Natural killer cell treated with Interleukin-12 subunit alpha and Interleukin-12 subunit beta and Interleukin-15 and Interleukin-18, amount 100 ng/mL, for 72 hours (primary cell): ENCODE measurements around the gene LIM2. TPM values are rescaled to one million over a fixed set of nuclear protein-coding genes. Genes with fewer than 3 reads are reported as not detected.
"Not testable (repeated sequence)": the region's sequence is repeated elsewhere in the genome, so short reads cannot be mapped to it uniquely, and the experiment has no call there.

Experiments
- ATAC-seq, 2 donors: fragments of 150-1000 bp; cut with Tn5 transposase in 1 of 2; sonication (Bioruptor Pico), chemical (Tn5 transposase) in 1 of 2; 2 replicates each; pipeline ENCODE4 v1.10.0; 2021
- DNase-seq: peaks from one replicate; pipeline ENCODE4 v3.0.0; 2022; ENCODE audit warnings: low spot score
- H3K27ac Mint-ChIP-seq, 2 donors: 1 replicate in 1 of 2; 2 replicates in 1 of 2; pipeline ENCODE4 v1.8.0; 2022; ENCODE audit warnings: mixed read lengths in 2 of 2, mild to moderate bottlenecking in 1 of 2, moderate library complexity in 1 of 2
- H3K27me3 Mint-ChIP-seq, 2 donors: 1 replicate in 1 of 2; 2 replicates in 1 of 2; pipeline ENCODE4 v1.8.0; 2022; ENCODE audit warnings: mixed read lengths in 2 of 2
- H3K36me3 Mint-ChIP-seq: one replicate; pipeline ENCODE4 v1.8.0; 2022; ENCODE audit warnings: mixed read lengths
- H3K4me1 Mint-ChIP-seq, 2 donors: 1 replicate in 1 of 2; 2 replicates in 1 of 2; pipeline ENCODE4 v1.8.0; 2022; ENCODE audit warnings: low read depth in 2 of 2, mixed read lengths in 2 of 2, mild to moderate bottlenecking in 1 of 2
- H3K4me3 Mint-ChIP-seq: one replicate; pipeline ENCODE4 v1.8.0; 2022; ENCODE audit warnings: mixed read lengths
- H3K9me3 Mint-ChIP-seq: 2 replicates; pipeline ENCODE4 v1.8.0; 2022; ENCODE audit warnings: mixed read lengths
- total RNA-seq, 2 donors: library from RNA; stranded (reverse); gene quantifications; one replicate each; pipeline ENCODE4 v1.2.3, GENCODE V29; 2022

LIM2 gene, protein sequence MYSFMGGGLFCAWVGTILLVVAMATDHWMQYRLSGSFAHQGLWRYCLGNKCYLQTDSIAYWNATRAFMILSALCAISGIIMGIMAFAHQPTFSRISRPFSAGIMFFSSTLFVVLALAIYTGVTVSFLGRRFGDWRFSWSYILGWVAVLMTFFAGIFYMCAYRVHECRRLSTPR
- 10 to 100 TPM in 1 of 2 donors, 1 to 10 TPM in 1; 2.1 to 12.6 TPM for total RNA-seq

DNA sequence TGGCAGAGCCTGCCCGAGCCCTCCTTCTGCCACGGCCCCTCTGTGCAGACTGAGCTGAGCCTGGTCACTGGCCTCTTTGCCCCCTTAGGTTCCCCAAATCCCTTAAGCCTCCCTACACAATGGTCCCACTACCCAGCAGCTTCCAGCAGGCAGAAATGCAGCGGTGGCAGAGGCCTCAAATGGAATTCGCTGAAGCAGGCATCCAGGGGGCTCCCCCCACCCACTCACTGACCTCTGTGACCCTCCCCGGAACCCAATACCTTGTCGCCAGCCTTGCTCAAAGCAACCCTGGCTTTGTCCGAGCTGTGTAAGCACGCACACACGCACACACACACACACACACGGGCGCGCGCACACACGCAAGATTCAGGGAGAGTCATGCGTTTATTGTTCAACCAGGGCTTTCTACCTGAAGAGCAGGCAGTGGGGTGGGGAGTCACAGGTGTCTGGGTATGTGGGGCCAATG is at the start of gene LIM2:
TSS of gene LIM2 (minus strand) at position 51 of the 466 bp plus-strand sequence. CDS start 531 bp downstream, outside the sequence.
- Mint-ChIP-seq H3K27me3 (no peaks in the 10 kb centered on the region), H3K36me3 (no peaks in the 10 kb centered on the region), H3K27ac (peak within 1 kb of the TSS; percentile 98 to 100), H3K4me3 (peak within 1 kb of the TSS; percentile 91), H3K9me3 (peaks cover 3% of the 10 kb centered on the region), H3K4me1 (peaks cover 58 to 60% of the 10 kb centered on the region in 2 donors)
- ATAC-seq (peak; percentile 32 to 71), DNase-seq (peak; percentile 68)

DNA sequence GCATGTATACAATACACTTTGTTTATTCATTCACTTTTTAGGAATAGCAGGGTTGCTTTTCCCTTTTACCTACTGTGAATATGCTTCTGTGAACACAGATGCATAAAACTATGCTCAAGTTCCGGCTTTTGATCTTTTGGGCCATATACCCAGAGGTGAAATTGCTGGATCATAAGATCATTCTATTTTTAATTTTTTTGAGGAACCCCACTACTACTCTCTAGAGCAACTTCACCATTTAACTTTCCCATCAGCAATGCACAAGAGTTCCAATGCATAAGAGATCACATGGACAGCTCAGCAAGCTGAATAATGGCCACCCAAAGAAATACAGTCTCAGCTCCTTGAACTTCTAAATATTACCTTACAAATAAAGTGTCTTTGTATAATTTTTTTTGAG is 46.7 kb upstream of the LIM2 start:
- H3K4me1 Mint-ChIP-seq, result peaks cover 11 to 12% of the 10 kb centered on the region in 2 donors
- no peak overlapping the region for H3K4me3 Mint-ChIP-seq
- no peak overlapping the region for H3K27ac Mint-ChIP-seq
- ATAC-seq, result no peak
- no peaks in the 10 kb centered on the region for H3K9me3 Mint-ChIP-seq
- H3K27me3 Mint-ChIP-seq, result peaks cover 24 to 45% of the 10 kb centered on the region in 2 donors
- no peaks in the 10 kb centered on the region for H3K36me3 Mint-ChIP-seq
- DNase-seq, result no peak

DNA sequence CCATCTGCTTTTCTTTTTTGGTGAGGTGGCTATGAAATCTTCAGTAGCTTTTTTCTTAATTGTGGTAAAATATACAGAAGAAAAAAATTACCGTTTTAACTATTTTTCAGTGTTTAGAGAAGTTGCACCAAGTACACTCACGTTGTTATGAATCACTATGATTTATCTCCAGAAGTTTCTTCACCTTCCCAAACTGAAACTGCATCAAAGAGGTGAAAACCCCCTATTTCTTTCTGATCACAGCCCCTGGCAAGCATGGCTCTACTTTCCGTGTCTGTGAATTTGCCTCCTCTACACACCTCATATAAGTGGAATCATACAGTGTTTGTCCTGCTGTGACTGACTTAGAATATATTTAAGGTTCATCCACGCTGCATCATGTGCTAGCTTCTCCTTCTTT is 45.3 kb upstream of the LIM2 start:
- H3K27me3 Mint-ChIP-seq, result peaks cover 30 to 48% of the 10 kb centered on the region in 2 donors
- H3K9me3 Mint-ChIP-seq, result no peaks in the 10 kb centered on the region
- no peak overlapping the region for H3K4me3 Mint-ChIP-seq
- H3K4me1 Mint-ChIP-seq, result peaks cover 3 to 4% of the 10 kb centered on the region in 2 donors
- DNase-seq, result no peak
- no peak overlapping the region for H3K27ac Mint-ChIP-seq
- no peak for ATAC-seq
- no peaks in the 10 kb centered on the region for H3K36me3 Mint-ChIP-seq

DNA sequence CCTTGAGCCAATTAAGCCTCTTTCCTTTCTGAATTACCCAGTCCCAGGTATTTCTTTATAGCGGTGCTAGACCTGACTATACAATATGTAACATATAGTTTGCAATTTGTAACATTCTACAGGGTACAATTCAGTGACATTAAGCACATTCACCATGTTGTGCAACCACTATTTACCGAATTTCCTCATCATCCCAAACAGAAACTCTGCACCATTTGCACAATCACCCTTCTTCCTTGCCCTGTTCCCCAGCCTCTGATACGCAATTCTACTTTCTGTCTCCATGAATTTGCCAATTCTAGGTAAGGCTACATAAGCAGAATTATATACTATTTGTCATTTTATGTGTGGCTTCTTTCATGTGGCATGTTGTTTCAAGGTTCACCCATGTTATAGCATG is 43.4 kb upstream of the LIM2 start:
- no peak for ATAC-seq
- Mint-ChIP-seq H3K36me3 (no peaks in the 10 kb centered on the region), H3K27me3 (peaks cover 27 to 40% of the 10 kb centered on the region in 2 donors)

DNA sequence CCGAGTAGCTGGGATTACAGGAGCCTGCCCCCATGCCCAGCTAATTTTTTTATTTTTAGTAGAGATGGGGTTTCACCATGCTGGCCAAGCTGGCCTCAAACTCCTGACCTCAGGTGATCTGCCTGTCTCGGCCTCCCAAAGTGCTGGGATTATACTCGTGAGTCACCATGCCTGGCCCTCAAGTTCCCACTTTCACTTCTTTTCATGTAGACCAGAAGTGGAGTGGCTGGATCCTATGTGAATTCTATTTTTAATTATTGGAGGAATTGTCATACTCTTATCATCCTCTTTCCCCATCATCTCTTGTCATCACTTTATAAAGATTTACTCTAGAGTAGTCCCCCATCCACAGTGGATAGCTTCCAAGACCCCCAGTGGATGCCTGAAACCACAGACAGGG is 42.4 kb upstream of the LIM2 start:
- Mint-ChIP-seq H3K27ac (no peak overlapping the region), H3K36me3 (no peaks in the 10 kb centered on the region), H3K9me3 (no peaks in the 10 kb centered on the region), H3K4me1 (peaks cover 0 to 2% of the 10 kb centered on the region in 2 donors), H3K4me3 (no peak overlapping the region), H3K27me3 (peaks cover 26 to 32% of the 10 kb centered on the region in 2 donors)
- DNase-seq (no peak), ATAC-seq (no peak)

More for the DNA sequence above, 43.4 kb upstream of the LIM2 start:
- no peak overlapping the region for H3K27ac Mint-ChIP-seq
- H3K9me3 Mint-ChIP-seq, result no peaks in the 10 kb centered on the region
- no peak overlapping the region for H3K4me3 Mint-ChIP-seq
- H3K4me1 Mint-ChIP-seq, result peaks cover 0 to 2% of the 10 kb centered on the region in 2 donors
- DNase-seq, result no peak

DNA sequence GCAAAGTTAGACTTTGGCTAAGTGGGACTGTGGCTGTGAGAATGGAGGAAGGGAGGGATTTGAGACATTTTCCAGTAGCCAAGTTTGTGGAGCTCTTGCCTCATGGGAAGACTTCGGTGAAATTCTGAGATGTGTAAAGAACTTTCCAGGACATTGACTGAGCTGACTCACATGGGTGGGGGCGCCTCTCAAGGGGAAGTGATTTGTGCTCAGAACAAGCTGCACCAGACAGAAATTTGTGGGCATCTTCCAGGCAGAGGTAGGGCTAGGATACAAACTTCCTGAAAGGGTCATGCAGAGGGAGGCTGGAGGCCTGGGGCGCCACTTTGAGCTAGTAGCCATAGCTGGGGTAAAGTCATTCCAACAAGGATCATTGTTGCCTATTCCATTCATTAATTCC is 39.4 kb upstream of the LIM2 start:
- DNase-seq, result no peak
- Mint-ChIP-seq H3K27me3 (peaks cover 22 to 26% of the 10 kb centered on the region in 2 donors), H3K36me3 (no peaks in the 10 kb centered on the region), H3K27ac (no peak overlapping the region), H3K4me1 (peaks cover under 1 to 2% of the 10 kb centered on the region in 2 donors), H3K9me3 (no peaks in the 10 kb centered on the region), H3K4me3 (no peak overlapping the region)
- no peak for ATAC-seq

DNA sequence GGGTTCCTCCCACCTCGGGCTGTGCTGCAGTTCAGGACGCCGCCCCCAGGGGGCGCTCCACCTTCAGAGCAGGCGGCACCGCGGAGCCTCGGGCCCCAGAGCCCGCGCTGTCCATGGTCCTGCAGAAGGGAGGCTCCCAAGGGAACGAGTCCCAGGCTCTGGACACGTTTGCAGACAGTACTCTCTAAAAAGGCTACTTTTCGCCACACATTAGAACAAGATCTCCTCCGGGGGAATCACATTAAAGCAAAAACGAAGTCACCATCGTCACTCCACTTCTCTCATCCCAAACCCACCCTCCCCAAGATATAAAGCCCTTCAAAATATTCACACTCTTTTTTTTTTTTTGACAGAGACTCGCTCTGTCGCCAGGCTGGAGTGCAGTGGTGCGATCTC is 34.3 kb upstream of the LIM2 start:
- peak overlapping the region; percentile 27 for H3K4me3 Mint-ChIP-seq
- no peaks in the 10 kb centered on the region for H3K9me3 Mint-ChIP-seq
- no peaks in the 10 kb centered on the region for H3K36me3 Mint-ChIP-seq
- no peak overlapping the region for H3K27ac Mint-ChIP-seq
- ATAC-seq (peak; percentile 88 to 92), DNase-seq (peak; percentile 91)
- peaks cover 14 to 20% of the 10 kb centered on the region in 2 donors for H3K4me1 Mint-ChIP-seq
- H3K27me3 Mint-ChIP-seq, result peaks cover 12 to 13% of the 10 kb centered on the region in 2 donors

DNA sequence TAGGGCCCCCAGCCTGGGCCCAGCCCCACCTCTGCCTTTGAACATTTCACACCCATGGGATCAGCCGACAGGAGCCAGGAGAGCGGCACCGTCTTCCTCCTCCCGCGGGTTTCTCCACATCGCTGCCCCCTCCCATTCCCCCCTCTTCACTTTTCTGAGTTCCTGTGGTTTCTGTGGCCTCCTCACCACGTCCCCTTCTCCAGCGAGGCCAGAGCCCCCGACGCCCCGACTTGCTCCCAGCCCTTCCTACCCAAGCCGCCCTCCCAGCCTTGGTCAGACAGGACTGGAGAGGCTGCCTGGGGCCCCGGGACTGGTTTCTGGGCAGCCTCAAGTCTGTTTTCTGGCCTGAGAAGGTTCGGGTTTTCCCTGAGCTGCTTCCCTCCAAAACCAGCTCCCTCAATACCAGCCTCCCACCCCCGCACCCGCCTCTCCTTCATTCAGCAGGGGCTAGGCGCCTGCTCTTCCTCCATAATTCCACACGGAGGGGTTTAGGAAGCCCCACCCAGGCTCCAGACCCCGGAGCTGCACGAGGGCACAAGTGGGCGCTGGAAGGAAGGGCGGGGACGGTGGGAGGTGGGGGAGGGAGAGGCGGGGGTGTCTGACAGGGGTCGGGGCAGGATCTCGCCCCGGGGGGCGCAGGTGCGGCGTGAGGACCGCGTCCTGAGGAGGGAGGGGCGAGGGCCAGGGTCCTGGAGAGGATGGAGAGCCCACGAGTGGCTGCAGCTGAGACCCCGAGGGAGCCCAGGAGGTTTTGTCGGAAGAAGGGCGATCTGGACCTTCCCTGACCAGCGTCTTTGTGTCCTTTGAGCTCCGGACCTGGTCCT is 33.7 kb upstream of the LIM2 start:
- no peaks in the 10 kb centered on the region for H3K36me3 Mint-ChIP-seq
- H3K27me3 Mint-ChIP-seq, result peaks cover 6 to 11% of the 10 kb centered on the region in 2 donors
- H3K27ac Mint-ChIP-seq, result no peak overlapping the region
- ATAC-seq (peak in 1 of 2 donors; percentile 7), DNase-seq (no peak)
- no peaks in the 10 kb centered on the region for H3K9me3 Mint-ChIP-seq
- H3K4me1 Mint-ChIP-seq, result peaks cover 17 to 22% of the 10 kb centered on the region in 2 donors
- peak overlapping the region; percentile 27 for H3K4me3 Mint-ChIP-seq

DNA sequence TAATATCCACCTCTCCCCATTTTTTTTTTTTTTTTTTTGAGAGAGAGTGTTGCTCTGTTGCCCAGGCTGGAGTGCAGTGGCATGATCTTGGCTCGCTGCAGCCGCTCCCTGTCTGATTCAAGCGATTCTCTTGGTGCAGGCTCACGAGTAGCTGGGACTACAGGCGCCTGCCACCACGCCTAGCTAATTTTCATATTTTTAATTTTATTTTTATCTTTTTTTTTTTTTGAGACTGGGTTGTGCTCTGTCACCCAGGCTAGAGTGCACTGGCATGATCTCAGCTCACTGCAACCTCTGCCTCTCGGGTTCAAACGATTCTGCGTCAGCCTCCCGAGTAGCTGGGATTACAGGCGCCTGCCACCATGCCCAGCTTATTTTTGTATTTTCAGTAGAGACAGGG is 32.7 kb upstream of the LIM2 start:
- not testable (repeated sequence) for DNase-seq, H3K27ac Mint-ChIP-seq, H3K9me3 Mint-ChIP-seq, H3K36me3 Mint-ChIP-seq, H3K4me3 Mint-ChIP-seq, ATAC-seq
- H3K4me1 Mint-ChIP-seq, result peaks cover 17 to 22% of the 10 kb centered on the region in 2 donors
- H3K27me3 Mint-ChIP-seq, result peaks cover 6 to 11% of the 10 kb centered on the region in 2 donors

DNA sequence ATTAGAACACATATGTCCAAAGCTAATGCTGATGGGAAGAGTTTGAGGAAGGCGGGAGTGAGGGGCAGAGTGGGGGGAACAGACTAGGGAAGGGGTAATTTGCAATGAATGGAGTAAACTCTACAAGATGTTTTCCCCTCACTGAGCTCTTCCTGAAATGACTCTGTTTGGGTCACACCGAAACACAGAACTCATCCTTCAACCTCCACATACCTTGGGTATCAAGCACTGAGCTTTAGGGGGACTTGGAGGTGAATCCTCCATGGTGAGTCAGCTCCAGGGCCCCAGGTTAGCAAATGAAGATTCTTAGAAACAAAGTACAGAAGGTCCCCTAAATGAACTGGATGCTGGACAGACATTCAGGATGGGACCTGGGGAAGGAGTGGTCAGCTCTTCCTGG is 30.9 kb upstream of the LIM2 start:
- no peak overlapping the region for H3K4me3 Mint-ChIP-seq
- no peaks in the 10 kb centered on the region for H3K9me3 Mint-ChIP-seq
- DNase-seq (no peak), ATAC-seq (no peak)
- H3K27ac Mint-ChIP-seq, result peak overlapping the region in 1 of 2 donors; percentile 57
- H3K27me3 Mint-ChIP-seq, result peaks cover 6 to 11% of the 10 kb centered on the region in 2 donors
- H3K4me1 Mint-ChIP-seq, result peaks cover 17 to 22% of the 10 kb centered on the region in 2 donors
- H3K36me3 Mint-ChIP-seq, result no peaks in the 10 kb centered on the region

DNA sequence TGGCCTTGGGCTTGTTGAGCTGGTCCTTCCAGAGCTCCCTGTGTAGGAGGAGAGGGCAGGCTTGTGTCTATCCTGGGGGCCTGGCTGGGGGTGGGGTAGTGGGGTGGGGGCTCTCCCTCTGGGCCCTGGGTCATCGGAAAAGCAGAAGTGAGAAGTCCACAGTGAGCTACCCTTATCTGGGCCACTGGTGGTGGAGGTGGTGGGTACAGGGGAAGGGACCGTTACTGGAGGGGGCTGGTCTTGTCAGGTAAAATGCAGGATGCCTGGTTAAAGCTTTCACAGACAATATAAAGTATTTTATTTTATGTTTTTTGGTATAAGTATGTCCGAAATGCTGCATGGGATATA is 30.0 kb upstream of the LIM2 start:
- Mint-ChIP-seq H3K27me3 (peaks cover 6 to 9% of the 10 kb centered on the region in 2 donors), H3K4me3 (no peak overlapping the region), H3K36me3 (no peaks in the 10 kb centered on the region), H3K4me1 (peaks cover 17 to 22% of the 10 kb centered on the region in 2 donors), H3K27ac (peak overlapping the region; percentile 57 to 74), H3K9me3 (no peaks in the 10 kb centered on the region)
- no peak for DNase-seq
- no peak for ATAC-seq

DNA sequence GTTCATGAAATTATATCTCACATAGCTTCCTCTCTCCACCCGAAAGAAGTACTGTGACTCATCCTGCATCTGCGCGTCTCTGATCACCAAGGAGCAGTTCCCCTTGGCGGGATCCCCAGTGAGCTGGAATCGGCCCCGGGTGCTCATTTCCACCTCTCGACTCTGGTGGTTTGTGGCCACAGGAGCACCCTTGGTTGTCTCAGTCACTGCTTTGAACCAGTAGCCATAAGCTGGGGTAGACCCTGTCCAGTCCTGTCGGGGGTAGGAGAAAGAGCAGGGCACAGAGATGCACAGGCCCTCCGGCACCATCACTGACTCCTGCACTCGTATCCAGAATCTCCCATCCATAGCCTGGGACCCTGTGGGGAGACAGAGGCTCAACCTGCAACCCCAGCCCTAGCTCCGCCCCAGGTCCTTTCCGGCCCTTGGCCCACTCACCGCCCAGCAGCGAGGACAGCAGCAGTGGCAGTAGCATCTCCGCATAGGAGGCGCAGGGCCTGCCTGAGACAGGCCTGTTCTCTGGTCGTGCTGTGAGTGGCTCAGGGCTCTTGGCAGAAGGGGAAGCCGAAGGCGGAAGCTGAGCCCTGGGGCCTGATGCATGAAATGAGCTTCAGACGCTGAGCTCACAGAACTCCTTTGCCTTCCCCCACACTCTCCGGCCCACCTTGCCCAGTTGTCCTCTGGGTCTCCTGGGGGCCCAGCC is 29.5 kb upstream of the LIM2 start, which contains the start of gene SIGLEC10:
TSS of gene SIGLEC10 (minus strand) at position 536 of the 703 bp plus-strand sequence. CDS start at position 475, 61 bp downstream.
- H3K27me3 Mint-ChIP-seq, result peaks cover 5 to 9% of the 10 kb centered on the region in 2 donors
- DNase-seq (no peak), ATAC-seq (peak; percentile 72 to 76)
- no peaks in the 10 kb centered on the region for H3K36me3 Mint-ChIP-seq
- H3K4me1 Mint-ChIP-seq, result peaks cover 16 to 22% of the 10 kb centered on the region in 2 donors
- peak within 1 kb of the TSS; percentile 24 for H3K4me3 Mint-ChIP-seq
- H3K27ac Mint-ChIP-seq, result peak within 1 kb of the TSS; percentile 57 to 74
- no peaks in the 10 kb centered on the region for H3K9me3 Mint-ChIP-seq

DNA sequence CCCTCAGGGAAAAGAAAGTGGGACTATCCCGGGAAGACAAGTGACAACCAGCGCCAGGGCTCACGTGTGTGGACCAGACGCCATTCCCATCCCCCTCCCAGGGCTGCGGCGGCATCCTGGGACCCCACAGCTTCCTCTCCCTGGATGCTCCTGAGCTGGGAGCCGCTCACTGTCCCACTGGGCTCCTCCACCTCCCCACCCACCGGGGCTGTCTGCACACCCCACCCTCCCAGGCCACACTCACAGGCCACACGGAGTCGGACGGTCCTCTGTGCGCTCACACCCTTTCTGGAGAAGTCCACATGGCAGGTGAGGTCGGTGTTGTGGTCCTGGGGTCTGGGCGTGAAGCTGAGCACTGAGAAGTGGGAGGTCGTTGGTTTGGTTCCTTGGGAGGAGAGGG is 28.6 kb upstream of the LIM2 start:
- not testable (repeated sequence) for ATAC-seq, H3K27me3 Mint-ChIP-seq, H3K36me3 Mint-ChIP-seq, H3K27ac Mint-ChIP-seq, DNase-seq, H3K4me3 Mint-ChIP-seq, H3K9me3 Mint-ChIP-seq
- peaks cover 12 to 19% of the 10 kb centered on the region in 2 donors for H3K4me1 Mint-ChIP-seq
